ENCODE measurements around the gene MUC22.
"Not testable (repeated sequence)": the region's sequence is repeated elsewhere in the genome, so short reads cannot be mapped to it uniquely, and the experiment has no call there.

MUC22 gene

DNA sequence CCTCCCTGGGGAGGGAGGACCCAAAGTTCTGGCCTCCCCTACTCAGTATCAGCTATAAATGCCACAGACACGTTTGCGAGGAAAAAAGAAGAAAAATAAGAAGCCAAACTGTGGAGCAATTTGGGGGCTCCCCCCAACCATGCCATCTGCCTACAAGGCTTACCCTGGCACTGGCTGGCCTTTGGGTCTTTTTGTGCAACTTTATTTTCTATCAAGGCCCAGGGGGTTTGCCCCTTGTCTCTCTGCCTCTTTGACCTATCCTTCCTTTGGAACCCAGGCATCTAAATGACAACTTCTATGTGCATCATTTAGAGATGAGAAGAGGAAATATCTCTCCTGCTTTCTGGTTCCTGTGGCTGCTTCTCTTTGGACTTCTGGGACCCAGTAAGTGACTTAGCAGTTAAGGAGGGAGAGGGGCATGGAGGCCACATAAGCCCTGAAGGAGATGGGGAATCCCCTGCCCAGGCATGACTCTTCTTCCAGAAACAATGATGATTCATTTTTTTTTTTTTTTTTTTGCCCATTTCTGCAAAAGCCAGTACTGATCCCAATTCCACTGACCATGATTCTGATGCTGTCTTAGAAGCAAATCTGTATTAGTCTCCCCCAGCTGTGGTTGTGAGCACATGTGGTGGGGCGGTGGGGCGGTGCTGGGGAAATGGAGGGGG lies at the start of gene MUC22:
TSS of gene MUC22 (plus strand) at position 82 of the 668 bp plus-strand sequence. CDS start at position 315, 233 bp downstream.
- DNase-seq (ENCODE audit: low read depth): peak; percentile 67

- peak; percentile 57 for DNase-seq (ENCODE audit: low read depth)
Observed at GRCh38 chr6:30960907-30961673, 49.2 kb upstream of the MUC22 start.

GRCh38 chr6:30962716-30963115 lies 47.6 kb upstream of the MUC22 start:
- no peak for DNase-seq (ENCODE audit: low read depth)

- peak; percentile 19 for DNase-seq (ENCODE audit: low read depth)
Observed at GRCh38 chr6:30963641-30964040, 46.6 kb upstream of the MUC22 start.

GRCh38 chr6:30964075-30964474 lies 46.2 kb upstream of the MUC22 start:
- no peak for DNase-seq (ENCODE audit: low read depth)

- no peak for DNase-seq (ENCODE audit: low read depth)
Observed at GRCh38 chr6:30965140-30965601, 45.1 kb upstream of the MUC22 start.

GRCh38 chr6:30966154-30966553 lies 44.1 kb upstream of the MUC22 start:
- DNase-seq (ENCODE audit: low read depth): no peak

DNA sequence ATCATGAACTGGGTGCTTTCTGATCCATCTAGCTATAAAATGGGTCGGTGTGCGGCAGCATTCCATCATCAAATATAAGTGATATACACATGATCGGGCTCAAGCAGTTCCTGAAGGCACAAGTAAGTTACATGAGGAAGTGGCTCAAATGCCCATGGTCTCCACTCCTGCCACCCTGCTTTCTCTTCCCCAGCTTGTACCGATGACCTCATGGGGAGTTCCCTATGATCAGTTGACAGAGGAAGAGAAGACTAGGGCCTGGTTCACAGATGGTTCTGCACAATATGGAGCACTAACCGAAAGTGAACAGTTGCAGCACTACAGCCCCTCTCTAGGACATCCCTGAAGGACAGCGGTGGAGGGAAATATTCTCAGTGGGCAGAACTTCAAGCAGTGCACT lies 41.1 kb upstream of the MUC22 start:
- DNase-seq (ENCODE audit: low read depth): not testable (repeated sequence)

- DNase-seq (ENCODE audit: low read depth): no peak
Observed at GRCh38 chr6:30970946-30971345, 39.3 kb upstream of the MUC22 start.

- DNase-seq (ENCODE audit: low read depth): no peak
Observed at GRCh38 chr6:30972816-30973215, 37.5 kb upstream of the MUC22 start.

GRCh38 chr6:30974490-30975252 lies 35.6 kb upstream of the MUC22 start:
- DNase-seq (ENCODE audit: low read depth): no peak

GRCh38 chr6:30979141-30979540 lies 31.1 kb upstream of the MUC22 start:
- DNase-seq (ENCODE audit: low read depth): peak; percentile 39

DNA sequence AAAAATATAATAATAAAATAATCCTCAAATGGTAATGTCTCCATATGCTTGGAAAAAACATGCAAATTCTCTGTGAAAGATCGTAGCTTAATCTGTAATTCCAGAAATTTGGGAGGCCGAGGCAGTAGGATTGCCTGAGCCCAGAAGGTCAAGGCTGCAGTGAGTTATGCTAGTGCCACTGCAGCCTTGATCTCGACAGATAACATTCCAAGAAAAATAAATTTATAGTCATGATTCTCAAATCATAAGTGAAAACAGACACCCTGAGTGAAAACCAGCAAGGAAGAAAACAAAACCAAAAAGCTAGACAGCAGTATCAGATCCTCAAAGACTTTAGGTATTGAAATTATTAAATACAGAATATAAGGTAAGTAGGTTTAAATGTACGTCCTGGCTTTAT lies 30.6 kb upstream of the MUC22 start:
- DNase-seq (ENCODE audit: low read depth): no peak

DNA sequence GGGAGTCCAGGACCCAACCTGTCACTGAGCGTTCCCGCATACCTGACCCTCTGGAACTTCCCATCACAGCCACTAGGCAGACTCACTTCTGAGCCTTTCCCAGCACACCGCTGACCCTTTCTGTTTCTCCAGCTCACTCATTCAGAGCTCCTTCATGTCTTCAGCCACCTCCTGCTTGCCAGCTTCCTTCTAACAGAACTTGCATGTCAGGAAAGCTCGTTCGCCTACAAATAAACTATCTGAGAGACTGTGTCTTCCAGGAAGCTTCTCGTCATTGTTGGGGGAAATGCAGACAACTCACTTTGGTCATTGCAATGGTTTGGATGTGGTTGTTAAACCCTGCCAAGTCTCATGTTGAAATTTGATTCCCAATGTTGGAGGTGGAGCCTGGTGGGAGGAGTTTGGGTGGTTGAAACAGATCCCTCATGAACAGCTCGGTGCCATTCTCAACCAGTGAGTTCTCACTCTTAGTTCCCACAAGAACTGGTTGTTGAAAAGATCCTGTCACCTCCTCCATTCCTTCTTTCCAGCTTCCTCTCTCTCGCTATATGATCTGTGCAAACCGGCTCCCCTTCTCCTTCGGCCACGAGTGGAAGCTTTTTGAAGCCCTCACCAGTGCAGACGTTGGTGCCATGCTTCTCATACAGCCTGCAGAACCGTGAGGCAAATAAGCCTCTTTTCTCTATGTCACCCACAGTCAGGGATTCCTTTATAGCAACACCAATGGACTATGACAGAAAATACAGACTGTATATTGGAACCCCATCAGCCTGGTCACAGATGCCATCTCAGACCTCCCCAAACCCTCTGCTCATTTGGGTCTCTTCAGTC lies 28.1 kb upstream of the MUC22 start:
- peak; percentile 82 for DNase-seq (ENCODE audit: low read depth)

DNA sequence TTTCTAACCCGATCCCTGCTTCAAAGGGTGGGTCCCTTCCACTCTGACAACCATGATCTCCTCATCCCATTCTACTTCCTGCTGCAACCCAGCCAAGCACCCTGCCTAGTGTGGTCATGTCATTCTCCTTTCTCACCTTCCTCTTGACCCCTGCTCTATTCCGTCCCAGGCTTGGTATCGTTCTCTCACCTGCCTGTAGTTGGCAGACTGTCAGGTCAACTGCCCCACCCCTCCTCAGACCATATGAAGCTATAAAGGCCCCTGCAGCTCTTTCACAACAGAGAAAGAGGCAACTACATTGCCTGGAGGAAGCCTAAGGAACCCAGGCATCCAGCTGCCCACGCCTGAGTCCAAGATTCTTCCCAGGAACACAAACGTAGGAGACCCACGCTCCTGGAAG lies 26.8 kb upstream of the MUC22 start, which contains the start of gene MUC21:
TSS of gene MUC21 (plus strand) at position 280 of the 400 bp plus-strand sequence. CDS start 241 bp downstream, outside the sequence.
- no peak for DNase-seq (ENCODE audit: low read depth)

DNA sequence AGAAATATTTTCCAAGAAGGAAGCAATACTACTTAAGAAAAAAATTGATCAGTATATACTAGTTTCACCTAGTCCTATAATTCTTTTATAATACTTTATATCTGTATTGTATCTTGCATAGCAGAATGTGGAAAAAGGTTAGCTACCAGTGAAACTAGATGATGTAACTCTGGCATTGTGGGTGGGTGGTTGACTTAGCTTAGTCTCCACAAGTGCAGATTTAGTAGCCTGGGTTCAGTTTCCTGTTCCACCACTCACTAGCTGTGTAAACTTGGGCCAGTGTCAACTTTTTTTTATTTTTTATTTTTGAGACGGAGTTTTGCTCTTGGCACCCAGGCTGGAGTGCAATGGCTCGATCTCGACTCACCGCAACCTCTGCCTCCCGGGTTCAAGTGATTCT lies 24.8 kb upstream of the MUC22 start:
- DNase-seq (ENCODE audit: low read depth): no peak

DNA sequence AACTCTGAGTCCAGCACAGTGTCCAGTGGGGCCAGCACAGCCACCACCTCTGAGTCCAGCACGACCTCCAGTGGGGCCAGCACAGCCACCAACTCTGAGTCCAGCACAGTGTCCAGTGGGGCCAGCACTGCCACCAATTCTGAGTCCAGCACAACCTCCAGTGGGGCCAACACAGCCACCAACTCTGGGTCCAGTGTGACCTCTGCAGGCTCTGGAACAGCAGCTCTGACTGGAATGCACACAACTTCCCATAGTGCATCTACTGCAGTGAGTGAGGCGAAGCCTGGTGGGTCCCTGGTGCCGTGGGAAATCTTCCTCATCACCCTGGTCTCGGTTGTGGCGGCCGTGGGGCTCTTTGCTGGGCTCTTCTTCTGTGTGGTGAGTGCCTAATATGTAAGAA lies 23.0 kb upstream of the MUC22 start:
- DNase-seq (ENCODE audit: low read depth): no peak

GRCh38 chr6:30988209-30988825 lies 22.0 kb upstream of the MUC22 start:
- peak; percentile 18 for DNase-seq (ENCODE audit: low read depth)

DNA sequence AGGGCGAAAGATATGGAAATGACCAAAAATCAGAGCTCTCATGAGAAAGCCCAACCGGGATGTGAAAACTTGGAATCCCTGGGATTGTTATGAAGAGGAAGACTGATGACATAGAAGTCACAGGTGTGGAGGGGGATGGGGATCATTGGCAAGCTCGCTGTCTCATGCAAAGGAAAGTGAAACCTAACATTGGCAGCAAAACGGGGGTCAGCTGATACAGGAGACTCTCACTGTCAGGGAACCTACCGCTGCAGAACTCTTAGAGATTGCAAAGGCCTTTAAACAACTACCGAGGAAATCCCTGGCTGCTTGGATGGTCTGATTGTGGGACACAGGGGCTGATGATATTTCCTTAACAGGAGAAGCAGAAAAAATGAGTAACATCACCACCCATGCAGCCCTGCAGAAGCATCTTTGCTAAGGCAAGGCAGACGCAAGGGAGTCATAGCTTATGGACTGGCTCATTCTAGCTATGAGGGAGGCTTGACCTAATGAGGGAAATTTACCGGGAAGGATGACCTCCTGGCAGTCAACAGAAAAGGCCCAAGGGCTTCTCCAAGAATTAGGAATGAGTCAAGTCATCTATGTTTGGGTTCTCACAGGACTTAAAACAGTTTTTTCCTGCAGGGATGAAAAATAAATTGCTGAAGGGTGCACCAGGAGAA lies 19.7 kb upstream of the MUC22 start:
- no peak for DNase-seq (ENCODE audit: low read depth)

DNA sequence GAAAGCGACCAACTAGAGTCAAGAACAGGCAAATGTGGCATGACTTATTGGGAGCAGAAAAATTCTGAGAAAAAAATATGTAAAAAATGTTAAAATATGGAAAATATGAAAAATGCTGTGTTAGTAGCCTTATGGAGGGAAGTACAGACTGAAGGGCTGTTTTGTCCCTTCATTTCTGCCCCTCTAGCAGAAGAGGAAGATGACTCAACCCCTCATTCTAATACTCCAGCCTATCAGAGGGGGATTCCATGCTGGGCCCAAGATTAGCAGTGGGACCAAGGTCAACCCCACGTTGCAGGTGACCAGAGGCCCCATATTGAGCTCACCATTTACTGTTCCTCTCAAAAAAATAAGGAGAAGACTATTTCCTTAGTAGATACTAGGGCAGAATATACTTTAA lies 18.4 kb upstream of the MUC22 start:
- DNase-seq (ENCODE audit: low read depth): no peak

- no peak for DNase-seq (ENCODE audit: low read depth)
Observed at GRCh38 chr6:30997301-30997700, 13.0 kb upstream of the MUC22 start.
